Breast epithelium (tissue), 4 donors: ENCODE results near the gene UNKL. TPM values are rescaled to one million over a fixed set of nuclear protein-coding genes. Genes with fewer than 3 reads are reported as not detected.

Source experiments
- DNase-seq, 2 donors: peaks; one replicate each; pipeline ENCODE4 v3.0.0-alpha.2; 2019; ENCODE audit warnings: low spot score in 2 of 2
- H3K27ac ChIP-seq, 2 donors: fragments of 200-600 bp; sonication (generic) in 1 of 2; one replicate each; pipeline ENCODE4 v1.5.1; 2016 to 2019; ENCODE audit warnings: mild to moderate bottlenecking in 1 of 2
- H3K27me3 ChIP-seq, 2 donors: fragments of 200-600 bp; sonication (generic) in 1 of 2; one replicate each; pipeline versions ENCODE4 v1.5.1 to v1.6.0; 2017 to 2019; ENCODE audit warnings: control low read depth in 1 of 2, mild to moderate bottlenecking in 1 of 2
- H3K36me3 ChIP-seq: fragments of 200-600 bp; one replicate; pipeline ENCODE4 v1.5.1; 2019
- H3K4me1 ChIP-seq, 2 donors: fragments of 200-600 bp; sonication (generic); one replicate each; pipeline ENCODE4 v1.5.1; 2016 to 2019; ENCODE audit warnings: control low read depth in 1 of 2
- H3K4me3 ChIP-seq, 3 donors: fragments of 200-600 bp; sonication (generic); 1 replicate in 2 of 3; 2 replicates in 1 of 3; pipeline ENCODE4 v1.5.1; 2016 to 2019; ENCODE audit warnings: mild to moderate bottlenecking in 3 of 3, moderate library complexity in 2 of 3
- H3K9me3 ChIP-seq, 2 donors: fragments of 200-600 bp; sonication (generic) in 1 of 2; one replicate each; pipeline ENCODE4 v1.5.1; 2016 to 2019; ENCODE audit warnings: control low read depth in 1 of 2
- CTCF ChIP-seq, 3 donors: fragments of 450-650 bp; IDR thresholded peaks; one replicate each; pipeline ENCODE4 v1.5.1; 2016 to 2017; ENCODE audit warnings: antibody characterized with exemption in 3 of 3, mild to moderate bottlenecking in 3 of 3, moderate library complexity in 3 of 3
- POLR2A ChIP-seq: fragments of 450-650 bp; IDR thresholded peaks from one replicate; pipeline ENCODE4 v1.6.1; 2016; ENCODE audit warnings: antibody characterized with exemption, mild to moderate bottlenecking, moderate library complexity
- POLR2AphosphoS5 ChIP-seq, 3 donors: sonication (generic); formaldehyde crosslinking; IDR thresholded peaks; one replicate each; pipeline ENCODE4 v1.6.1; 2017; ENCODE audit warnings: antibody characterized with exemption in 3 of 3
- intact Hi-C: fragments of 100-400 bp; cut with DNase I; formaldehyde crosslinking; loops from one replicate; pipeline ENCODE4 v1.15.1; 2023; ENCODE audit warnings: low total_unique reads
- total RNA-seq, 3 donors: library from RNA; depleted of rRNA; stranded (reverse); fragments of >200 nt; gene quantifications; one replicate each; pipeline ENCODE4 v1.1.0, GENCODE V29; 2016

UNKL gene
- total RNA-seq, 3 donors from 2014 or later, result 18.6 to 28.5 (median 27.5) TPM

GRCh38 chr16:1407753-1408152 lies 6.8 kb downstream of the UNKL start:
- Histone ChIP-seq H3K36me3 (no peaks in the 10 kb centered on the region), H3K4me3 (peak overlapping the region; percentile 40 to 63 (median 48)), H3K9me3 (no peaks in the 10 kb centered on the region), H3K4me1 (peaks cover 0 to 6% of the 10 kb centered on the region in 2 donors), H3K27me3 (no peaks in the 10 kb centered on the region), H3K27ac (peak overlapping the region; percentile 3 to 48)
- intact Hi-C loops, result no loop called here
- DNase-seq, result no peak
- no peak for TF ChIP-seq POLR2AphosphoS5 (IDR thresholded peaks at IDR 0.05)
- no peak for TF ChIP-seq POLR2A
- no peak for TF ChIP-seq CTCF (IDR thresholded peaks at IDR 0.05)

DNA sequence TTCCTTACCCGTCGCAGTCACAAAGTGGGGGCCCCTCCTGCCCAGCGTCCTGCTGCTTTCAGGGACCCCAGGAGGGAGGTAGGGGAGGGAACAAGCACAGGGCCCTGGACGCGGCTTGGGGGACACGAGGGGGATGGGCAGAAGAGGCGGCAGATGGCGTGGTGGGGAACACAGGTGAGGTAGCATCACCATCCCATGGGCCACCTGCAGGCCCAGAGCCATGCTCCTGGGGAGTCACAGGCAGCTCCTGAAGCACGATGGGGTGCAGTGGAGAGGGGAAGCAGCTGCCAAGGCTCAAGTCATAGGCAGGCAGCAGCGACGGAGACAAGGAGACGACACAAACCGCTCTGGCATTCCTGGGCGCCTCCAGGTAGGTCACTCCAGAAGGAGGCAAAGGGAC lies 10.8 kb downstream of the UNKL start:
- TF ChIP-seq CTCF (IDR thresholded peaks at IDR 0.05), result no peak
- TF ChIP-seq POLR2AphosphoS5 (IDR thresholded peaks at IDR 0.05), result no peak
- no peak for TF ChIP-seq POLR2A
- DNase-seq, result no peak
- intact Hi-C loops, result no loop called here
- H3K4me1 ChIP-seq, result peaks cover 0 to 4% of the 10 kb centered on the region in 2 donors
- H3K9me3 ChIP-seq, result no peaks in the 10 kb centered on the region
- H3K27ac ChIP-seq, result no peak overlapping the region
- H3K27me3 ChIP-seq, result no peaks in the 10 kb centered on the region
- no peaks in the 10 kb centered on the region for H3K36me3 ChIP-seq
- no peak overlapping the region for H3K4me3 ChIP-seq

- Histone ChIP-seq H3K27ac (no peak overlapping the region), H3K9me3 (no peaks in the 10 kb centered on the region), H3K4me3 (no peak overlapping the region), H3K36me3 (no peaks in the 10 kb centered on the region), H3K27me3 (no peaks in the 10 kb centered on the region), H3K4me1 (no peaks in the 10 kb centered on the region)
- no peak for DNase-seq
- no peak for TF ChIP-seq POLR2AphosphoS5 (IDR thresholded peaks at IDR 0.05)
- TF ChIP-seq POLR2A, result no peak
- TF ChIP-seq CTCF (IDR thresholded peaks at IDR 0.05), result no peak
- intact Hi-C loops, result no loop called here
Measured at GRCh38 chr16:1403036-1403435, 11.5 kb downstream of the UNKL start.

DNA sequence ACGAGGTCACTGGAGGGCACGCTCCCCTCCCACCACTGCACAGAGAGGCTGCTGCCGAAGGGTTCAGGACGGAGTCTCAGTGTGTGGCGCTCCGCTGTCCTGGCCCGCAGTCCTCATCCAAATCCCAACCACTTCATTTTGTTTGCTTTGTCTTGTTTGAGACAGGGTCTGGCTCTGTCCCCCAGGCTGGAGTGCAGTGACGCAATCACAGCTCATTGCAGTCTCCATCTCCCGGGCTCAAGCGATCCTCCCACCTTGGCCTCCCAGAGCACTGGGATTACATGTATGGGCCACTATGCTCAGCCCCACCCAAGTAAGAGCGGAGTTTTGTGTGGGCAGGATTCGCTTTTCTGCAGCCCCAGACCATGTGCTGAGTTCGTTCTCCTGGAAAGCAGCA lies 12.7 kb downstream of the UNKL start:
- intact Hi-C loops, result no loop called here
- Histone ChIP-seq H3K9me3 (no peaks in the 10 kb centered on the region), H3K4me1 (no peaks in the 10 kb centered on the region), H3K36me3 (no peaks in the 10 kb centered on the region), H3K27ac (no peak overlapping the region), H3K27me3 (no peaks in the 10 kb centered on the region), H3K4me3 (no peak overlapping the region)
- TF ChIP-seq POLR2AphosphoS5 (IDR thresholded peaks at IDR 0.05) (no peak), CTCF (IDR thresholded peaks at IDR 0.05) (no peak), POLR2A (no peak)
- no peak for DNase-seq

DNA sequence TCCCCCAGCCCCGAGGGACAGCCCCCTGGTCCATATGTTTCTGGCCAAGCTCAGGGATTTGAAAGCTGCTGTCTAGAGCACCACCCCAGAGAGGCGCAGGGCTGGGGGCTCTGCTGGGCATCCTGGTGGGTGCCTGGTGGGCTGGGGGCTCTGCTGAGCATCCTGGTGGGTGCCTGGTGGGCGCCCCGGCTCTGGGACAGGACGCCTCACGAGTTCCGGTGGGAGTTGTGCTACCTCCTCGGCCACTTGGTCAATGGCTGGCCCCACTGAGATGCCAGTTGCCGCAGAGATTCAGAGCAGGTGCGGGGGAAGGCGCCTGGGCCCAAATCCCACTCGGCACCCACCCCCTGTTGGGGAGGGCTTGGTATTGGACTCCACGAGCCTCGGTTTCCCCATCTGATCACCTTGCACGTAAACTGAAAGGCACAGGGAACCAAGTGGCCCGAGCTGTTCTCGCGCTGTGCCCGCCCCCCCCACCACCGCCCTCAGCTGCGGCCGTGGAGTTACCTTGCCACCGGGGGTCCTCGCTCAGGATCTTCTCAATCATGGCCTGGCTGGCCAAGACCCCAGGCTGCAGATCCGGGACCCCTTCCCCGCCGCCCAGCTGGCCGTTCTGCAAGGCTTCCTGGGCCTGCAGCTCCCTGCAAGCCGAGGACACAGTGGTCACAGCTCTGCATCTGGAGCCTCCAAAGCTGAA lies 13.3 kb downstream of the UNKL start:
- Histone ChIP-seq H3K27ac (no peak overlapping the region), H3K27me3 (no peaks in the 10 kb centered on the region), H3K9me3 (no peaks in the 10 kb centered on the region), H3K4me1 (no peaks in the 10 kb centered on the region), H3K36me3 (no peaks in the 10 kb centered on the region), H3K4me3 (no peak overlapping the region)
- no peak for TF ChIP-seq POLR2A
- no peak for TF ChIP-seq CTCF (IDR thresholded peaks at IDR 0.05)
- TF ChIP-seq POLR2AphosphoS5 (IDR thresholded peaks at IDR 0.05), result no peak
- DNase-seq, result no peak
- intact Hi-C loops, result no loop called here
